MCF 10A (cell line): ENCODE data around the gene SYNGR4. TPM values are rescaled to one million over a fixed set of nuclear protein-coding genes. Genes with fewer than 3 reads are reported as not detected.
A peak's percentile ranks its signal among the peaks of the same experiment; 100 is the strongest.

Experiments used
- BruUV-seq: library from RNA; stranded (reverse); fragments of 400-500 nt; replicated peaks from 2 replicates; lab custom pipeline; 2021; lab: Mats Ljungman, UMichigan
- CTCF ChIA-PET: fragments of 300-600 bp; sonication (Branson Sonifier 250); formaldehyde crosslinking; extraction: SDS; loops from one replicate; lab custom pipeline; 2021; ENCODE audit warnings: antibody characterized with exemption, inconsistent platforms; lab: Yijun Ruan, JAX
- POLR2A ChIA-PET: fragments of 300-600, 350-650 bp; sonication (Branson Sonifier 250); formaldehyde crosslinking; extraction: SDS; loops from one replicate; lab custom pipeline; 2020; ENCODE audit warnings: antibody characterized with exemption, inconsistent platforms; lab: Yijun Ruan, JAX
- DNase-seq: peaks from one replicate; pipeline ENCODE4 v3.0.0-alpha.2; 2018; ENCODE audit not compliant: unreplicated experiment
- H3K27ac Mint-ChIP-seq: one replicate; pipeline ENCODE4 v1.8.0; 2022; ENCODE audit warnings: mild to moderate bottlenecking, low read depth, mixed read lengths; ENCODE audit not compliant: unreplicated experiment
- H3K27me3 Mint-ChIP-seq: one replicate; pipeline ENCODE4 v1.8.0; 2022; ENCODE audit warnings: mixed read lengths; ENCODE audit not compliant: insufficient read depth, unreplicated experiment
- H3K36me3 Mint-ChIP-seq: one replicate; pipeline ENCODE4 v1.8.0; 2022; ENCODE audit warnings: mild to moderate bottlenecking, moderate library complexity, mixed read lengths; ENCODE audit not compliant: insufficient read depth, unreplicated experiment
- H3K4me1 Mint-ChIP-seq: one replicate; pipeline ENCODE4 v1.8.0; 2022; ENCODE audit warnings: mixed read lengths; ENCODE audit not compliant: insufficient read depth, unreplicated experiment
- H3K4me3 Mint-ChIP-seq: one replicate; pipeline ENCODE4 v1.8.0; 2022; ENCODE audit warnings: mild to moderate bottlenecking, moderate library complexity, mixed read lengths; ENCODE audit not compliant: unreplicated experiment
- H3K9me3 Mint-ChIP-seq: one replicate; pipeline ENCODE4 v1.8.0; 2022; ENCODE audit warnings: mixed read lengths; ENCODE audit not compliant: unreplicated experiment
- CTCF ChIP-seq: fragments of 200-600 bp; IDR thresholded peaks from one replicate; pipeline ENCODE4 v1.8.0; 2022; ENCODE audit warnings: antibody characterized with exemption, mild to moderate bottlenecking; ENCODE audit not compliant: unreplicated experiment
- intact Hi-C: fragments of 100-400 bp; cut with micrococcal nuclease; formaldehyde crosslinking; loops from 2 replicates; pipeline ENCODE4 v1.14.1; 2022
- total RNA-seq: library from RNA; stranded (reverse); gene quantifications from 2 replicates; pipeline ENCODE4 v1.2.3, GENCODE V29; 2022

SYNGR4 gene
- total RNA-seq, 1 experiment from 2014 or later, result not detected

GRCh38 chr19:48351341-48351752 lies 12.8 kb upstream of the SYNGR4 start:
- peak; percentile 70 for TF ChIP-seq CTCF
- H3K9me3 Mint-ChIP-seq, result no peaks in the 10 kb centered on the region
- H3K4me3 Mint-ChIP-seq, result no peak overlapping the region
- intact Hi-C loops, result no loop called here
- CTCF ChIA-PET, result interaction anchor here (0.8 to 1.6 kb wide), 4 partner anchors 10 to 40 kb away, joined by 4 to 5 read pairs (median 4); partner anchors contain the start of gene KDELR1
- BruUV-seq, result no TSS peak
- H3K4me1 Mint-ChIP-seq, result no peaks in the 10 kb centered on the region
- H3K36me3 Mint-ChIP-seq, result peaks cover under 1% of the 10 kb centered on the region
- peak; percentile 74 for DNase-seq
- no peak overlapping the region for H3K27ac Mint-ChIP-seq
- no peaks in the 10 kb centered on the region for H3K27me3 Mint-ChIP-seq
- POLR2A ChIA-PET, result interaction anchor here (1.3 kb wide), 1 partner anchor 10 kb away, joined by 5 read pairs; no protein-coding TSS in a partner anchor

GRCh38 chr19:48353677-48354076 lies 10.5 kb upstream of the SYNGR4 start:
- no peak overlapping the region for H3K27ac Mint-ChIP-seq
- H3K4me3 Mint-ChIP-seq, result no peak overlapping the region
- H3K9me3 Mint-ChIP-seq, result no peaks in the 10 kb centered on the region
- ChIA-PET CTCF (interaction anchor here (0.6 to 0.7 kb wide), 3 partner anchors 9 to 201 kb away, joined by 3 to 4 read pairs (median 3); no protein-coding TSS in a partner anchor), POLR2A (interaction anchor here (0.6 to 2.4 kb wide), 2 partner anchors 10 to 1623 kb away, joined by 4 to 10 read pairs; partner anchors contain the start of genes SYNGR4 and TMEM143)
- no peak for TF ChIP-seq CTCF
- intact Hi-C loops, result no loop called here
- H3K4me1 Mint-ChIP-seq, result no peaks in the 10 kb centered on the region
- no peaks in the 10 kb centered on the region for H3K27me3 Mint-ChIP-seq
- no TSS peak for BruUV-seq
- peaks cover 14% of the 10 kb centered on the region for H3K36me3 Mint-ChIP-seq
- DNase-seq, result no peak

GRCh38 chr19:48354332-48354992 lies 9.7 kb upstream of the SYNGR4 start:
- TF ChIP-seq CTCF, result no peak
- Mint-ChIP-seq H3K9me3 (no peaks in the 10 kb centered on the region), H3K4me1 (no peaks in the 10 kb centered on the region), H3K36me3 (peaks cover 14% of the 10 kb centered on the region), H3K27me3 (no peaks in the 10 kb centered on the region), H3K4me3 (no peak overlapping the region), H3K27ac (no peak overlapping the region)
- CTCF ChIA-PET, result interaction anchor here (0.6 kb wide), 1 partner anchor 59 kb away, joined by 3 read pairs; no protein-coding TSS in a partner anchor
- intact Hi-C loops, result no loop called here
- POLR2A ChIA-PET, result interaction anchor here (2.4 kb wide), 1 partner anchor 9 kb away, joined by 10 read pairs; the partner anchor contains the start of genes SYNGR4 and TMEM143
- no peak for DNase-seq
- BruUV-seq, result no TSS peak

GRCh38 chr19:48355365-48355954 lies 8.7 kb upstream of the SYNGR4 start:
- Mint-ChIP-seq H3K4me1 (no peaks in the 10 kb centered on the region), H3K9me3 (no peaks in the 10 kb centered on the region), H3K4me3 (no peak overlapping the region), H3K27ac (no peak overlapping the region), H3K36me3 (peaks cover 14% of the 10 kb centered on the region), H3K27me3 (no peaks in the 10 kb centered on the region)
- intact Hi-C loops, result no loop called here
- no peak for TF ChIP-seq CTCF
- ChIA-PET POLR2A (interaction anchor here (2.4 kb wide), 1 partner anchor 8 kb away, joined by 10 read pairs; the partner anchor contains the start of genes SYNGR4 and TMEM143), CTCF (interaction anchor here (0.6 to 1.0 kb wide), 2 partner anchors 134 to 355 kb away, joined by 3 to 4 read pairs; no protein-coding TSS in a partner anchor)
- no peak for DNase-seq
- BruUV-seq, result no TSS peak
